ENCODE results near the gene CPLX3.
"Not testable (repeated sequence)": the region's sequence is repeated elsewhere in the genome, so short reads cannot be mapped to it uniquely, and the experiment has no call there.

The CPLX3 gene

DNA sequence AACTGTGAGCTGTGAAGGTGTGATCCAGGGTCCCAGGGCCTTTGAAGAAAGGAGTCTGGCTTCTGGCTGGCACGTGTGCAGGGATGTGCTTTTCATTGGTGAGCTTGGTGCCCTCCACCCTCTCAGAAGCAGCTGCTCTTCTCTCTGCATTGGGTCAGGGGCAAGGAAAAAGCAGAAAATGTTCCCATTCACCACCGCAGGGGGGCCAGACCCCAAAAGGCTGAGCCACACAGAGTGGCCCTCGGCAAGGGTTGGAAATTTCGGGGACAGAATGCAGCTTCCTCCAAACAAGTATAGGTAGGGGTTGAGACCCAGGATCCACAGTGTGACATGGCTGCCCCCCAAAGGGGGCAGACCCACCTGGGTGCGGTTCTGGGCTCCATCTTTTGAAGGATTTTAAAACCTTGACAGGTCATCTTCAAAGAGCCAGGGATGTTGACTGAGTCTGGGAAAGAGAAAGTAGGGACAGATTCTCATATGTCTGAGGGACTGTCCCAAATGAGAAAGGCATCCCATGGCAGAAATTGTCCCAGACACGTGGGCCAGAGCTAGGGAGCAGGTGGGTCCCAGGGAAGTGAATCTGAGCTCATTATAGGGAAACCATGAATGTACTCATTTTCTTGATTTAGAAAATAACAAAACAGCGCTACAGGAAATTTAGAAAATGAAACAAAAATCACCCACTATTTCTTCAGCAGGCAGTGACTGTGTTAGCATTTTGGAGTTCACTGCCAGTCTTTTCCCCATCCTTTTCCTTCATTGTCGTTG, 41.8 kb upstream of the CPLX3 start:
- H3K4me1 Mint-ChIP-seq (ENCODE audit: low read depth in 2 of 2) = peaks cover 76 to 83% of the 10 kb centered on the region in 2 donors
- ATAC-seq (replicated peaks) (no peak), DNase-seq (no peak)
- no peaks in the 10 kb centered on the region for H3K9me3 Mint-ChIP-seq
- no peaks in the 10 kb centered on the region for H3K27me3 Mint-ChIP-seq
- peak overlapping the region; percentile 82 to 90 for H3K27ac Mint-ChIP-seq
- H3K4me3 Mint-ChIP-seq = peak overlapping the region; percentile 80 to 82
- peaks cover 82% of the 10 kb centered on the region for H3K36me3 Mint-ChIP-seq (ENCODE audit: insufficient read depth)

DNA sequence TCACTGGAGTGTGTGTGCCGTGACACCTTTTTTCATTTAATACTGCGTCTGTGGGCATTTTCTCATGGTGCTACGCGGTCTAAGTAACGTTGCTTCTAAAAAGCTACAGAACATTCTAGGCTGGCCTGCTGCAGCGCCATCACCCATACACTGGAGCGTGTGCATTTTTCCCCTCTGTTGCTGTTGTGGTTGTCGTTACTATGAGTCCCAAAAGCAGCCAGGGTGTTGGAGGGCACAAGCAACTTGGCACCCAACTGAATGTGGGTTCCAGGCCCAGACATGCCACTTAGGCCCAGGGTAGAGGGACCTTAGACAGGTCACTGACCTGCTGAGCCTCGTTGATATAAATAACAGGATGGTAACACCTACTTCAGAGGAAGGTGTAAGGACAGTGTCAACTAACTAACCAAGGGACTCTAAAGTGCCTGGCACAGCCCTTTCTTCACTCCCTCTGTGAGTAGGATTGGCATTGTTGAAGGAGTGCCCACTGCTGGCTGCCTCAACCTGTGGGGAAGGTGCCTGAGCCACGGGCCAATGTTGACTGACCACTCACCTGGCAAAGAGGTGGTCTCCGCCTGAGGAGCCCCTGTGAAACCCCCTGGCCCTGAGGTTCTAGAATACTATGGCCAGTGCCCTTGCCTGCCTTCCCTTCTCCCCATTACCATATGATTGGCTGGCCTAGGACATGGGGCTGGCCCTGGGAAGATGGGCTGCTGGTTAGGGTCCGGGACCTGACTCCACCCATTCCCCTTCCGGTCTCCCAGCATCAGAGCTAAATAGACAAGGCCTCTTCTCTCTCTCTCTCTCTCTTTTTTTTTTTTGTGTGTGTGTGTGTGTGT, 41.0 kb upstream of the CPLX3 start:
- DNase-seq (peak in 1 of 3 experiments; percentile 37), ATAC-seq (replicated peaks) (peak; percentile 2)
- peaks cover 87% of the 10 kb centered on the region for H3K36me3 Mint-ChIP-seq (ENCODE audit: insufficient read depth)
- H3K9me3 Mint-ChIP-seq = no peaks in the 10 kb centered on the region
- H3K27ac Mint-ChIP-seq = peak overlapping the region; percentile 82 to 90
- peaks cover 73 to 79% of the 10 kb centered on the region in 2 donors for H3K4me1 Mint-ChIP-seq (ENCODE audit: low read depth in 2 of 2)
- peak overlapping the region; percentile 80 to 82 for H3K4me3 Mint-ChIP-seq
- H3K27me3 Mint-ChIP-seq = no peaks in the 10 kb centered on the region

DNA sequence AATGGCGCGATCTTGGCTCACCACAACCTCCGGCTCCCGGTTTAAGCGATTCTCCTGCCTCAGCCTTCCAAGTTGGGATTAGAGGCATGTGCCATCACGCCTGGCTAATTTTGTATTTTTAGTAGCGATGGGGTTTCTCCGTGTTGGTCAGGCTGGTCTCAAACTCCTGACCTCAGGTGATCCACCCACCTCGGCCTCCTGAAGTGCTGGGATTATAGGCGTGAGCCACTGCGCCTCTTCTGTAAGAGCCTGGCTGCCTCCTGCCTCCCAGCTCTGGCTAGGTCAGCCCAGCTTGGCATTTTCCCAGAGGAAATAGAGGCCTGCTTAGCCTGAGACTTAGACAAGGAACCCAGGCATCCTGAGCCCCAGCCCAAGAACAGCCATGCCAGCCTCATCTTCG, 40.3 kb upstream of the CPLX3 start:
- Mint-ChIP-seq H3K4me1 (ENCODE audit: low read depth in 2 of 2) (peaks cover 73 to 76% of the 10 kb centered on the region in 2 donors), H3K27ac (peak overlapping the region; percentile 82 to 90), H3K36me3 (ENCODE audit: insufficient read depth) (peaks cover 87% of the 10 kb centered on the region), H3K4me3 (peak overlapping the region; percentile 80 to 82)
- not testable (repeated sequence) for DNase-seq; H3K27me3 Mint-ChIP-seq; H3K9me3 Mint-ChIP-seq; ATAC-seq (replicated peaks)

DNA sequence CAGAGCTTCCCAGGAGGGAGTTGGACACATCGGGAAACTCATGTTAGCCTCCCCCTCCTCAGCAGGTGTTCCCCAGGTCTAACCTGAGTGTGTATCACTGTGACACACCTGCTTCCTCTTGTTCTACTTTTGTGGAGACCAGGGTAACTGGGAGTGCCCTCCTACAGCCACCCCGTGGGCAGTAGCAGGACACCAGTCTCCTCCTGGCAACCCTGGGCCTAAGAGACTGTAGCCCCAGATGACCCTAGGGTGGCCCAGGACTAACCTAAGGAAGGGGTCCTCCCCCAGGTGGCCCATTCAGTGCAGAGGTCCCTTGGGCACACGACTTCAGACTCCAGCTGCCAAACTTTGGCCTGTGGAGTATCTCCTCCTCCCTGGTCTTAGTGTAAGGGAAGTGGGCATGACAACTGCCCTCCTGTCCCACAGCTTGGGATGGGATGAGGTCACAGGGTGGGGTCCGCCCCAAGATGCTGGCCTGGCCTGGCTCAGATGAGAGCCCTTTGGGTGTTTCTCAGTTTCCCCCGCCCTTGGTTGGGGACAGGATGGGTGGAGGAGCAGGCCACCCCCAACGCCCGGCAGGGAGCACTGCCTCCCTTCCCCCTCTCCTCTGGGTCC, 39.8 kb upstream of the CPLX3 start:
- H3K36me3 Mint-ChIP-seq (ENCODE audit: insufficient read depth) = peaks cover 86% of the 10 kb centered on the region
- no peaks in the 10 kb centered on the region for H3K27me3 Mint-ChIP-seq
- ATAC-seq (replicated peaks) (no peak), DNase-seq (no peak)
- H3K4me3 Mint-ChIP-seq = peak overlapping the region; percentile 80 to 82
- H3K4me1 Mint-ChIP-seq (ENCODE audit: low read depth in 2 of 2) = peaks cover 74 to 76% of the 10 kb centered on the region in 2 donors
- peak overlapping the region; percentile 82 to 90 for H3K27ac Mint-ChIP-seq
- H3K9me3 Mint-ChIP-seq = no peaks in the 10 kb centered on the region

DNA sequence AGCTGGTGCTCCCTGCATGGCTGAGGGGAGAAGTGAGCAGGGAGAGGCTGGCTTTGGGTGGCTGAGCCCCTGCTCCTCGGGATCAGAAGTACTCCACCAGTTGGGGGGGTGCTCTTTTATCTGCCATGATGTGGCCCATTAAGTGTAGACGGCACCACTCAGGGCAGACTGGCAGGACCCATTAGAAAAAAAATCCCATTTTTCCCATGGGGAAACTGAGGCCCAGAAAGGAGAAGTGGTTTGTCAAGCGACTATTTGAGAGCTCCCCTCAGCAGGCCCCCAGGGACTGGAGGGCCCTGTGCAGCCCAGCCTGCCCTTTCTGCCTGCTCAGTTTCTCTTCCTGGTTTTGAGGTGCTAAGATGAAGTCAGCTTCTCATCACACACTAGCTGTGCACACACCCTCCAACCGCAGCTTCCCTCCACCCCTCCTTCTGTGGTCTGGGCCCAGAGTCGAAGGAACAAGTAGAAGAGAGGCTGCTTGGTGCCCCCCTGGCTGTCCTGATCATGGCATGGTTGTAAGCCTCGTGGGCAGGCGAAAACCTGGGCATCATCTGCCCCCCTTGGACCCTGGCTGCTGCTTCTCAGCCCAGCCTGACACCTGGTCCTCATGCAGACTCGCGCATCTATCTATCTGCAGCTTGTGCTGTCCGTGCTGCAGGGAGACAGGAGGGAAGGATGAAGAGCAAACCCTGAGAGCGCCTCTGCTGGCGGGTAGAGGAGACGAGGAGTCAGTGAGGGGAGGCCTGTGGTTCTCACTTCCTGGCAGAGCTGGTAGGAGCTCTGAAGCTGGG, 39.0 kb upstream of the CPLX3 start:
- H3K9me3 Mint-ChIP-seq = no peaks in the 10 kb centered on the region
- peaks cover 81 to 83% of the 10 kb centered on the region in 2 donors for H3K4me1 Mint-ChIP-seq (ENCODE audit: low read depth in 2 of 2)
- H3K36me3 Mint-ChIP-seq (ENCODE audit: insufficient read depth) = peaks cover 91% of the 10 kb centered on the region
- peak overlapping the region; percentile 82 to 90 for H3K27ac Mint-ChIP-seq
- ATAC-seq (replicated peaks) (peak; percentile 73), DNase-seq (peak; percentile 86 to 92 (median 89))
- peak overlapping the region; percentile 80 to 82 for H3K4me3 Mint-ChIP-seq
- H3K27me3 Mint-ChIP-seq = no peaks in the 10 kb centered on the region

DNA sequence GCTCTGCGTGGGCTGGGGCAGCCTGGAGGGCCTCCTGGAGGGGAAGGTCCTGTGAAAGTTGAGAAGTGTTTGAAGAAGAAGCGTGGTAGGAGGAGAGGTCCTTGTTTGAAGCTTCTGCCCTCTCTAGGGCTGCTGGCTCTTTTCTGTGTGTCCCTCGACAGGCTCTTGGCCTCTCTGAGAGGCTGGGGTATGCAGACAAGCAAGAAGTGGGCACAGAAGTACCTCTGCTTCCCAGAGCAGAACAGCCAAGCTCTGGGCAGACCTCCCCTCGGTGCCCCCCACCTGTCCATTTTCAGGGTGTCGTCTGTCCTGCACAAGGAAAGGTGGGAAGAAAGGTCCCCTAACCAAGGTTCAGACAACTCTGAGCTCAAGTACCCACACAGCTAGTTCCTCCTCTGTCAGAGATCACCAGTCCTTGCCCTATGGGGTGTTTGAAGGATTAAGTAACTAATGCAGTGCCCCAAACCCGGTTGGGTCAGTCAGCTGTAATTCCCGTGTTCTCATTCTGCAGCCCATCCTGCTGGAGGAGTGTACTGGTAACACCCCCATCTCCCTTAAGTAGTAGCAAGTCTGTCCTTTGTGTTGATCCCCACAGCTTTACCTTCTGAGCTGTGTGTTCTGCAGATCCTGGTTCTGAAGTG, 38.3 kb upstream of the CPLX3 start:
- no peaks in the 10 kb centered on the region for H3K27me3 Mint-ChIP-seq
- H3K4me3 Mint-ChIP-seq = peak overlapping the region; percentile 80 to 82
- H3K4me1 Mint-ChIP-seq (ENCODE audit: low read depth in 2 of 2) = peaks cover 84 to 85% of the 10 kb centered on the region in 2 donors

DNA sequence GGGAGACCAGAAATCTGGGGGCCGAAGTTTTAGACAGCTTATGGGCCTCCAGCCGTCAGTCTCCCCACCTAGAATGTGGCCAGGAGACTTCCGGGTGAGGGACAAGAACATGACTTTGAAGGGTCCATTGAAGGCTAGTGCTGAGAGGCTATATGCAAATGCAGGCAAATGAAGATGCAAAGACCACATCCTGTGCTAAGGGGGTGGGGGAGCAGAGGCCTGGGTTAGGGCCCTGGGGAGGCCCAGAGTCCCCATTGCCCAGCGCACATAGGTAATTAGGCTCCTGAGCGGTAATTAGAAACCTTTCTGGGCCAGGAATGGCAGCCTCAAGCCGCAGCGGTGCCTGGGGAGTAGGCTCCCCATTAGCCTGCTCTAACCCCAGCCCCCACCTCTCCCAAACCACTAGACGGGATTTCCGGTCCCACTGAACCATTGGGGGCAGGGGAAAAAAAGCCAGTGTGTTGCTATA, 37.7 kb upstream of the CPLX3 start:
- H3K27ac Mint-ChIP-seq = peak overlapping the region; percentile 82 to 90
- ATAC-seq (replicated peaks) (peak; percentile 29), DNase-seq (peak; percentile 56 to 62 (median 58))
- H3K36me3 Mint-ChIP-seq (ENCODE audit: insufficient read depth) = peaks cover 87% of the 10 kb centered on the region
- no peaks in the 10 kb centered on the region for H3K9me3 Mint-ChIP-seq
- H3K4me3 Mint-ChIP-seq = peak overlapping the region; percentile 80 to 82
- H3K4me1 Mint-ChIP-seq (ENCODE audit: low read depth in 2 of 2) = peaks cover 83 to 84% of the 10 kb centered on the region in 2 donors
- H3K27me3 Mint-ChIP-seq = no peaks in the 10 kb centered on the region

More for the DNA sequence above, 38.3 kb upstream of the CPLX3 start:
- DNase-seq (no peak), ATAC-seq (replicated peaks) (no peak)
- peak overlapping the region; percentile 82 to 90 for H3K27ac Mint-ChIP-seq
- H3K9me3 Mint-ChIP-seq = no peaks in the 10 kb centered on the region
- H3K36me3 Mint-ChIP-seq (ENCODE audit: insufficient read depth) = peaks cover 86% of the 10 kb centered on the region

DNA sequence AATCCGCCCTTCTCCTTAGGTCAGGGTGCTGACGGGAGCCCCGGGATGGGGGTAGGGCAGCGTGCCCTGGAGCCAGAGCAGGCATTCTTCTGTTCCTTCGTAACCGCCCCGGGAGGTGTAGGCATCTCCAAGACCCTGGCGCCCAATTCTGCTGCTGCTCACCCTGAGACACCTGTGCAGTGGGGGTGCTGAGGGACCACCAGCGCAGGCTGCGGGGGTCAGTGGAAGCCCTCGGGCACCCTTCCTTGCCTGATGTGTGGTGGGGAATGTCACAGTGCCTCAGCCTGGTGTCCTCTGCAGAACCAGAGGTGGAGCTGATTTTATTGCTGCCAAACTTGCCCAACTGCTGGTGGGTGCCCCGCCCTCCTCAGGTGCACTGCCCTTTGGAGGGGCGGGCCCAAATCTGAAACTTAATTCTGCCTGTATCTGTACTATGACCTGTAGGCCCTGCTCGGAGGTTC, 37.2 kb upstream of the CPLX3 start:
- ATAC-seq (replicated peaks) = no peak
- peak overlapping the region; percentile 82 to 90 for H3K27ac Mint-ChIP-seq
- no peaks in the 10 kb centered on the region for H3K9me3 Mint-ChIP-seq
- peaks cover 84% of the 10 kb centered on the region for H3K36me3 Mint-ChIP-seq (ENCODE audit: insufficient read depth)
- peak in 1 of 3 experiments; percentile 29 for DNase-seq
- peaks cover 79 to 81% of the 10 kb centered on the region in 2 donors for H3K4me1 Mint-ChIP-seq (ENCODE audit: low read depth in 2 of 2)
- peak overlapping the region; percentile 80 to 82 for H3K4me3 Mint-ChIP-seq
- no peaks in the 10 kb centered on the region for H3K27me3 Mint-ChIP-seq

DNA sequence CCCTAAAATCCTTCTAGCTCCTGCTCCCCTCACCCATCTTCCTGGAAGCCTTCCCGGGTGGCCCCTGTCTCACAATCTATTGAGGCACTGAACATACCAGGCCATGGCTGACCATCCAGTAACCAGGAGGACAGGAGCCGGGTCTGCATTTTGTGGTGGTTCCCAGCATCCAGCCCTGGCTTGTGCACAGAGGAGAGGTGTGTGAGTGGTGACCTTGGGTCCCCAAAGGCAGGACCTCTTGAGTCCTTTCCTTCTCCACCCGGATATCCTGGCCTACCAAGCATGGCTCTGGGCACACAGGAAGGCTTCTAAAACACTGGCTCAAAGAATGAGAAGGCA, 36.7 kb upstream of the CPLX3 start:
- DNase-seq (no peak), ATAC-seq (replicated peaks) (no peak)
- H3K27me3 Mint-ChIP-seq = no peaks in the 10 kb centered on the region
- no peaks in the 10 kb centered on the region for H3K9me3 Mint-ChIP-seq
- peak overlapping the region; percentile 80 to 82 for H3K4me3 Mint-ChIP-seq
- H3K4me1 Mint-ChIP-seq (ENCODE audit: low read depth in 2 of 2) = peaks cover 77 to 82% of the 10 kb centered on the region in 2 donors
- peaks cover 82% of the 10 kb centered on the region for H3K36me3 Mint-ChIP-seq (ENCODE audit: insufficient read depth)
- H3K27ac Mint-ChIP-seq = peak overlapping the region; percentile 82 to 90

DNA sequence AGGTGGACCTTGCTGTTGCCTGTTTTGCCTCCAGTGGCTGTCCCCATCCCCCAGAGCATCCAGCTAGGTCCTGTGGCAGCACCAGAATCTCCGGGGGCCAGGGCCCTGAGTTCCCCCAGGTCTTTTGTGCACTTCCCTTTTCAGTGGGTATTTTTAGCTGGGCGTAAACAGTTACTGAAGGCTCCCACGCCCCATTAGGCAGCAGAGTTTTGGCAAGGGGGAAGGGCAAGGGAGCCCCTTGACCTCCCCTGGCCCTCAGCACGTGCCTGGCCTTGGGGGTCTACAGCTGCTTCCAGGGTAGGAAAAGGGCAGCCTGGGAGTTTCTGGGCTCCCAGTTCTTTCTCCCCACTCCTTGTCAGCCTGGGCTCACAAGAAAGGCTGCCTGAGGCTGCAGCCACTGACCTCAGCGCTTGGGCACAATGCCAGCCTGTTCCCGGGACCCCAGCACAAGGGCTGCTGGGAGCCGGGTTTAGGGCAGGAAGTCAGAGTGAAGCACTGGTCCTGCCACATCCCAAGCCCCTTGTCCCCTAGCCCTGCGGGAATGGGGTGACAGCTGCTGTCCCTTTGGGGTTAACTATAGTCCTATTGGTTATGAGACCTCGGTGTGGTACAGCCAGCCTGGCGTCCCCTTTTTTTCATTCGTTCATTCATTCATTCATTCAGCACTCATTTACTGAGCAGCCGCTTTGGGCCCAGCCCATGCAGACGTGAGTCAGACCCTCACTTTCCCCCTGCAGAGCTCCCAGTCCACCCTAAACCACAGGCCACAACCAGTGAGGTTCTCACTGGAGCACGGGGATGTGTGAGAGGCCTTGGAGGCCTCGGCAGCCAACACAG, 36.1 kb upstream of the CPLX3 start:
- peaks cover 76 to 82% of the 10 kb centered on the region in 2 donors for H3K4me1 Mint-ChIP-seq (ENCODE audit: low read depth in 2 of 2)
- H3K27me3 Mint-ChIP-seq = no peaks in the 10 kb centered on the region
- H3K9me3 Mint-ChIP-seq = no peaks in the 10 kb centered on the region
- peak overlapping the region; percentile 82 to 94 for H3K27ac Mint-ChIP-seq
- DNase-seq = no peak
- H3K4me3 Mint-ChIP-seq = peak overlapping the region; percentile 80 to 82
- ATAC-seq (replicated peaks) = no peak
- H3K36me3 Mint-ChIP-seq (ENCODE audit: insufficient read depth) = peaks cover 82% of the 10 kb centered on the region

DNA sequence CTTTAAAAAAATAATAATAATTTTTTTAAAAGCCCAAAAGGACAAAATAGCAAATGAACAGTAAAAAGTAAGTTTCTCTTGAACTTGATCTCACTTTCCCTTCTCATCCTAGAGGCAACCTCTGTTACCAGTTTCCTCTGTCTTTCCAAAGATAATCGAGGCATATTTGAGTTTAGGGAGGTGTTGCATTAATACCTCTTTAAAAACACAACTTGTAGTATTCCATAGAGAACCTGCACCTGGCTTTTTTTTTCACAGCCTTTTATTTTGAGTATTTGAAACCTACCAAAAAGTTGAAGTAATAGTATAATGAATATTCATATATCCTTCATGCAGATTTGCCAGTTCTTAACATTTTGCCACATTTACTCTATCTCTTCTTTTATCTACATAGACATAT, 35.4 kb upstream of the CPLX3 start:
- Mint-ChIP-seq H3K4me3 (peak overlapping the region; percentile 80 to 82), H3K27me3 (no peaks in the 10 kb centered on the region), H3K4me1 (ENCODE audit: low read depth in 2 of 2) (peaks cover 75 to 80% of the 10 kb centered on the region in 2 donors), H3K36me3 (ENCODE audit: insufficient read depth) (peaks cover 80% of the 10 kb centered on the region), H3K9me3 (no peaks in the 10 kb centered on the region), H3K27ac (peak overlapping the region; percentile 94 to 96)
- no peak for ATAC-seq (replicated peaks)
- DNase-seq = no peak
